Endodermal cell (in vitro differentiated cells): ENCODE measurements around the gene IDE. TPM values are rescaled to one million over a fixed set of nuclear protein-coding genes. Genes with fewer than 3 reads are reported as not detected.
"Not testable (repeated sequence)": the region's sequence is repeated elsewhere in the genome, so short reads cannot be mapped to it uniquely, and the experiment has no call there.

ENCODE experiments used
- DNase-seq: peaks from one replicate; pipeline ENCODE4 v3.0.0-alpha.2; 2017
- H3K27ac ChIP-seq: 2 replicates; pipeline ENCODE4 v1.5.1; 2013; ENCODE audit warnings: mild to moderate bottlenecking, low read depth, low read length, moderate library complexity
- H3K27me3 ChIP-seq: 2 replicates; pipeline ENCODE4 v1.6.1; 2013; ENCODE audit warnings: mild to moderate bottlenecking, low read length, moderate library complexity; ENCODE audit not compliant: insufficient read depth, control insufficient read depth, poor library complexity, severe bottlenecking
- H3K36me3 ChIP-seq: 2 replicates; pipeline ENCODE4 v1.7.0; 2013; ENCODE audit warnings: mild to moderate bottlenecking, low read length, moderate library complexity; ENCODE audit not compliant: control insufficient read depth, insufficient read depth
- H3K4me1 ChIP-seq: one replicate; pipeline ENCODE4 v1.7.0; 2013; ENCODE audit warnings: low read length; ENCODE audit not compliant: control insufficient read depth, insufficient read depth
- H3K4me3 ChIP-seq: 2 replicates; pipeline ENCODE4 v1.5.1; 2013; ENCODE audit warnings: mild to moderate bottlenecking, low read length, moderate library complexity
- H3K9ac ChIP-seq: 2 replicates; pipeline ENCODE4 v1.6.1; 2013; ENCODE audit warnings: mild to moderate bottlenecking, low read length, moderate library complexity; ENCODE audit not compliant: poor library complexity, severe bottlenecking; ENCODE audit errors: extremely low read depth
- H3K9me3 ChIP-seq: 2 replicates; pipeline ENCODE4 v1.6.1; 2013; ENCODE audit warnings: mild to moderate bottlenecking, low read length, moderate library complexity; ENCODE audit not compliant: control insufficient read depth
- H3K27ac Mint-ChIP-seq: 2 replicates; pipeline ENCODE4 v1.8.0; 2020; ENCODE audit warnings: mixed read lengths
- H3K27me3 Mint-ChIP-seq: 2 replicates; pipeline ENCODE4 v1.8.0; 2021; ENCODE audit warnings: mild to moderate bottlenecking, mixed read lengths; ENCODE audit not compliant: insufficient read depth
- H3K36me3 Mint-ChIP-seq: 2 replicates; pipeline ENCODE4 v1.8.0; 2020; ENCODE audit warnings: low read depth, mixed read lengths
- H3K4me1 Mint-ChIP-seq: 2 replicates; pipeline ENCODE4 v1.8.0; 2020; ENCODE audit warnings: mixed read lengths
- H3K4me3 Mint-ChIP-seq: 2 replicates; pipeline ENCODE4 v1.8.0; 2020; ENCODE audit warnings: mild to moderate bottlenecking, moderate library complexity, mixed read lengths
- H3K9me3 Mint-ChIP-seq: 2 replicates; pipeline ENCODE4 v1.8.0; 2020; ENCODE audit warnings: mild to moderate bottlenecking, mixed read lengths
- CTCF ChIP-seq: fragments of 200-600 bp; sonication (generic); conservative IDR thresholded peaks from 2 replicates; pipeline ENCODE4 v1.5.0; 2021; ENCODE audit warnings: antibody characterized with exemption, mild to moderate bottlenecking
- WGBS, 2 experiments: methylation state at CpG; one replicate each; pipeline versions ENCODE4 v1.1.5 to v1.1.7; 2013; ENCODE audit warnings: missing lambda C conversion rate in 2 of 2, mixed read lengths in 1 of 2; ENCODE audit not compliant: insufficient coverage in 1 of 2, insufficient read length in 1 of 2; 5-methylcytosine and 5-hydroxymethylcytosine counted together
- total RNA-seq, 2 donors: library from RNA; stranded (reverse); fragmentation: NEBNext Ultra II Directional in 1 of 2; extraction: Animal tissue kit (Norgen Biotek cat#: 25700) in 1 of 2; gene quantifications; 2 replicates in 1 of 2; 3 replicates in 1 of 2; pipeline ENCODE4 v1.2.1, GENCODE V29; 2021

IDE gene
- total RNA-seq, 2 donors from 2014 or later = 56.3 to 63.3 TPM

GRCh38 chr10:92571649-92572048 is 2.2 kb downstream of the IDE start:
- Histone ChIP-seq H3K9ac (peak overlapping the region; percentile 0), H3K27ac (no peak overlapping the region), H3K4me1 (no peaks in the 10 kb centered on the region), H3K4me3 (peak overlapping the region; percentile 98), H3K27me3 (no peaks in the 10 kb centered on the region), H3K36me3 (peaks cover 16% of the 10 kb centered on the region), H3K9me3 (no peaks in the 10 kb centered on the region)
- no peak for TF ChIP-seq CTCF
- no peaks in the 10 kb centered on the region for H3K27me3 Mint-ChIP-seq
- no peak overlapping the region for H3K4me3 Mint-ChIP-seq
- no peak for DNase-seq
- H3K9me3 Mint-ChIP-seq = no peaks in the 10 kb centered on the region
- 82 to 94% methylated on average over 1 to 2 of the region's 2 CpGs for whole genome bisulfite sequencing, 2 experiments
- peaks cover 31% of the 10 kb centered on the region for H3K4me1 Mint-ChIP-seq
- peaks cover 11% of the 10 kb centered on the region for H3K36me3 Mint-ChIP-seq
- no peak overlapping the region for H3K27ac Mint-ChIP-seq

- WGBS, 2 experiments = 96 to 100% methylated on average over 4 to 5 of the region's 5 CpGs
- not testable (repeated sequence) for H3K27me3 ChIP-seq, H3K27ac Mint-ChIP-seq, H3K27ac ChIP-seq, H3K4me3 ChIP-seq, DNase-seq, H3K9ac ChIP-seq, H3K4me1 ChIP-seq, H3K9me3 Mint-ChIP-seq, H3K27me3 Mint-ChIP-seq, H3K9me3 ChIP-seq, H3K4me3 Mint-ChIP-seq
- Mint-ChIP-seq H3K4me1 (peaks cover 25% of the 10 kb centered on the region), H3K36me3 (peaks cover 18% of the 10 kb centered on the region)
- H3K36me3 ChIP-seq = peaks cover 25% of the 10 kb centered on the region
Observed at GRCh38 chr10:92569663-92570062, 4.2 kb downstream of the IDE start.

- H3K9me3 Mint-ChIP-seq = no peaks in the 10 kb centered on the region
- H3K9ac ChIP-seq = no peak overlapping the region
- H3K27ac Mint-ChIP-seq = no peak overlapping the region
- no peaks in the 10 kb centered on the region for H3K27me3 Mint-ChIP-seq
- no peak overlapping the region for H3K4me3 Mint-ChIP-seq
- no peak for TF ChIP-seq CTCF
- no peak overlapping the region for H3K4me3 ChIP-seq
- peaks cover 23% of the 10 kb centered on the region for H3K4me1 Mint-ChIP-seq
- WGBS, 2 experiments = 91 to 96% methylated on average over 2 of the region's 2 CpGs
- H3K4me1 ChIP-seq = no peaks in the 10 kb centered on the region
- H3K36me3 Mint-ChIP-seq = peaks cover 21% of the 10 kb centered on the region
- no peak overlapping the region for H3K27ac ChIP-seq
- H3K9me3 ChIP-seq = no peaks in the 10 kb centered on the region
- no peak for DNase-seq
- H3K27me3 ChIP-seq = no peaks in the 10 kb centered on the region
- H3K36me3 ChIP-seq = peaks cover 30% of the 10 kb centered on the region
Observed at GRCh38 chr10:92569071-92569470, 4.8 kb downstream of the IDE start.

- no peak overlapping the region for H3K4me3 Mint-ChIP-seq
- no peaks in the 10 kb centered on the region for H3K9me3 Mint-ChIP-seq
- no peak for TF ChIP-seq CTCF
- no peak overlapping the region for H3K27ac ChIP-seq
- peaks cover 25% of the 10 kb centered on the region for H3K36me3 Mint-ChIP-seq
- H3K9ac ChIP-seq = no peak overlapping the region
- DNase-seq = no peak
- no peaks in the 10 kb centered on the region for H3K9me3 ChIP-seq
- no peaks in the 10 kb centered on the region for H3K27me3 ChIP-seq
- H3K4me1 Mint-ChIP-seq = peaks cover 23% of the 10 kb centered on the region
- WGBS, 2 experiments = 88 to 93% methylated on average over 2 to 4 of the region's 4 CpGs
- peaks cover 35% of the 10 kb centered on the region for H3K36me3 ChIP-seq
- no peaks in the 10 kb centered on the region for H3K27me3 Mint-ChIP-seq
- H3K4me1 ChIP-seq = no peaks in the 10 kb centered on the region
- H3K27ac Mint-ChIP-seq = no peak overlapping the region
- no peak overlapping the region for H3K4me3 ChIP-seq
Observed at GRCh38 chr10:92567952-92568600, 5.8 kb downstream of the IDE start.
